Lower leg skin (tissue), 4 donors: ENCODE data around the gene NOTCH1. TPM values are rescaled to one million over a fixed set of nuclear protein-coding genes. Genes with fewer than 3 reads are reported as not detected.

Experiments used
- DNase-seq, 2 donors: peaks; one replicate each; pipeline ENCODE4 v3.0.0-alpha.2; 2019; ENCODE audit warnings: low spot score in 2 of 2
- H3K4me3 ChIP-seq: fragments of 200-600 bp; sonication (generic); 2 replicates; pipeline ENCODE4 v1.5.1; 2017; ENCODE audit warnings: mild to moderate bottlenecking, low read depth; ENCODE audit not compliant: poor library complexity, severe bottlenecking
- POLR2A ChIP-seq, 2 donors: fragments of 450-650 bp; IDR thresholded peaks; one replicate each; pipeline ENCODE4 v1.6.1; 2016 to 2017; ENCODE audit warnings: antibody characterized with exemption in 2 of 2, mild to moderate bottlenecking in 1 of 2, moderate library complexity in 1 of 2
- WGBS, 2 donors: methylation state at CpG; one replicate each; pipeline ENCODE4 v1.1.5; 2018; 5-methylcytosine and 5-hydroxymethylcytosine counted together
- intact Hi-C: fragments of 100-400 bp; cut with DNase I; formaldehyde crosslinking; loops from one replicate; pipeline ENCODE4 v1.15.0; 2023; ENCODE audit warnings: low total_unique reads
- total RNA-seq, 4 donors: library from RNA; depleted of rRNA; stranded (reverse); fragments of >200 nt; gene quantifications; one replicate each; pipeline ENCODE4 v1.1.0, GENCODE V29; 2016
- TF ChIP-seq, protein P1 (sequence below), 3 donors: fragments of 450-650 bp; IDR thresholded peaks; one replicate each; pipeline ENCODE4 v1.5.1; 2016; ENCODE audit warnings: antibody characterized with exemption in 3 of 3, mild to moderate bottlenecking in 3 of 3, moderate library complexity in 2 of 3

NOTCH1 gene
- total RNA-seq, 4 donors from 2014 or later, result 79.7 to 95.3 (median 82.8) TPM

DNA sequence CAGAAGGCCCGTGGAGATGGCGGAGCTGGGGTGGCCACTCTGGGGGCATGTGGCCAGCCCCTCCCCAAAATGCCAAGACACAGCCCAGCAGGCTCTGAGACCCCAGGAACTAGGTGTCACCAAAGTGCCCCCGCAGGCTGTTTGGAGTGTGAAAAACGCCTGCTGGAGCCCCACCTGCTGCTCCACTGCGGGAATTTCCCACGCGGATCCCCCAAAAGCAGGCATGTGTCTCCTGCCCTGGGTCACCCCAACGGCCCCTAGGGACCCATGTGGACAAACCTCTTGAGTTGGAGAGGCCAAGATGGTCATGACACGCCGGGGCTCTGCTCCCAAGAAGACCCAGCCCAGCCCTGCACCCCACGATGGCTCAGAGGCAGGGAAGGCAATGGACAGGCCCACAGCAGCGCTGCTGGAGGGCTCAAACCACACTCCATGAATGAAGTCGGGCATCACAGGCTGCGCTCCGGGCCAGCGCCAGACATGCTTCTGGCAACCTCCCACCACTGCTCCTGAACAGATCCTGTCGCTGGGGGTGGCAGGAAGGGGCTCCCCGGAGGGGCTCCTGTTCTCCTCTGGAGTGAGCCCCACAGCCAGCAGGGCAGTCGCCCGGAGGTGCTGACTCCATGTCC is 15.3 kb downstream of the NOTCH1 start:
- 63 to 71% methylated on average over 11 to 12 of the region's 20 CpGs for WGBS, 2 donors
- TF ChIP-seq, protein P1, sequence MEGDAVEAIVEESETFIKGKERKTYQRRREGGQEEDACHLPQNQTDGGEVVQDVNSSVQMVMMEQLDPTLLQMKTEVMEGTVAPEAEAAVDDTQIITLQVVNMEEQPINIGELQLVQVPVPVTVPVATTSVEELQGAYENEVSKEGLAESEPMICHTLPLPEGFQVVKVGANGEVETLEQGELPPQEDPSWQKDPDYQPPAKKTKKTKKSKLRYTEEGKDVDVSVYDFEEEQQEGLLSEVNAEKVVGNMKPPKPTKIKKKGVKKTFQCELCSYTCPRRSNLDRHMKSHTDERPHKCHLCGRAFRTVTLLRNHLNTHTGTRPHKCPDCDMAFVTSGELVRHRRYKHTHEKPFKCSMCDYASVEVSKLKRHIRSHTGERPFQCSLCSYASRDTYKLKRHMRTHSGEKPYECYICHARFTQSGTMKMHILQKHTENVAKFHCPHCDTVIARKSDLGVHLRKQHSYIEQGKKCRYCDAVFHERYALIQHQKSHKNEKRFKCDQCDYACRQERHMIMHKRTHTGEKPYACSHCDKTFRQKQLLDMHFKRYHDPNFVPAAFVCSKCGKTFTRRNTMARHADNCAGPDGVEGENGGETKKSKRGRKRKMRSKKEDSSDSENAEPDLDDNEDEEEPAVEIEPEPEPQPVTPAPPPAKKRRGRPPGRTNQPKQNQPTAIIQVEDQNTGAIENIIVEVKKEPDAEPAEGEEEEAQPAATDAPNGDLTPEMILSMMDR (IDR thresholded peaks at IDR 0.05), result no peak
- no peak for TF ChIP-seq POLR2A (IDR thresholded peaks at IDR 0.05)
- no peak overlapping the region for H3K4me3 ChIP-seq
- no peak for DNase-seq
- intact Hi-C loops, result no loop called here

DNA sequence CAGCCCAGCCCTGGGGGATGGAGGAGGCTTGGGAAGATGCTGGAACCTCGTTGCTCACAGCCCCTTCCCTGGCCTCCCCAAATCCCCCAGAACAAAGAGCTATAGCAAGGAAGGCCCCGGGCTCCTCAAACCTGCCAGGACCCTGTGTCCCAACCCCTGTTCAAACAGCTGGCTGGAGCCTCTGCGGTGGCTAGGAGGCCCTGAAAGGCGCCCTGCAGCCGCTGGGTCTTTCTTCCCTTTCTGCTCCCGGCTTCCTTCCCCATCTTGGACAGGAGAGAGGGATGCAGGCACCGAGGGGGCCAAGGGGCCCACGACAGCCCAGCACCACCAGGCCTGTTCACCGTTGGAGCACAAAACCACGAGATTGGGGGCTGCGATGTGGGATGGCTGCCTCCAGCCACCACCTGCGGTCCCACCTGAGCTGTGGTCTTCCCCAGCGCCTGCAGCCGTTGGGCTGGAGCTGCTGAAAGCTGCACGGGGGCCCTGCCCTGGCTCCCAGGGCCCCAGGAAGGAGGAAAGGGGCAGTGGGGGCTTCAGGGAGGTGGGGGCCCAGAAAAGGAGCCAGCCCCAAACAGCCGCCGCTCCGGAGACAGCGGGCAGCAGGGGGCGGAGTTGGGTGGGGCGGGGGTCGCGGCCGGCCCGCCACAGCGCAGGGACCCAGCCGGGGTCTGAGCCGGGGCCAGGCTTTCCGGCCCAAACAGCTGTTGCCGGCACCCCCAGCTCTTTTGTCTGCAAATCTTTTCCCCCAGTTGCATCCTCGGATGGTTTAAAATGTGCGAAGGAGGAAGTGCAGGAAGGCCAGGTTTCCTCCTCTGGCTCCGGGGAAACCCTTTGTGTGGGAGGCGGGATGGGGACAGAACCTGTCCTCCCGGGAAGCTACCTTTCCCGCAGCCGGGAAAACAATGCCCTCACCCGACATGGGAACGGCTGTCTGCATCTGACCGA is 16.1 kb downstream of the NOTCH1 start:
- WGBS, 2 donors, result 64 to 74% methylated on average over 24 to 40 of the region's 40 CpGs
- no peak for TF ChIP-seq POLR2A (IDR thresholded peaks at IDR 0.05)
- TF ChIP-seq, protein P1 (IDR thresholded peaks at IDR 0.05), result no peak
- DNase-seq, result no peak
- H3K4me3 ChIP-seq, result no peak overlapping the region
- intact Hi-C loops, result no loop called here

DNA sequence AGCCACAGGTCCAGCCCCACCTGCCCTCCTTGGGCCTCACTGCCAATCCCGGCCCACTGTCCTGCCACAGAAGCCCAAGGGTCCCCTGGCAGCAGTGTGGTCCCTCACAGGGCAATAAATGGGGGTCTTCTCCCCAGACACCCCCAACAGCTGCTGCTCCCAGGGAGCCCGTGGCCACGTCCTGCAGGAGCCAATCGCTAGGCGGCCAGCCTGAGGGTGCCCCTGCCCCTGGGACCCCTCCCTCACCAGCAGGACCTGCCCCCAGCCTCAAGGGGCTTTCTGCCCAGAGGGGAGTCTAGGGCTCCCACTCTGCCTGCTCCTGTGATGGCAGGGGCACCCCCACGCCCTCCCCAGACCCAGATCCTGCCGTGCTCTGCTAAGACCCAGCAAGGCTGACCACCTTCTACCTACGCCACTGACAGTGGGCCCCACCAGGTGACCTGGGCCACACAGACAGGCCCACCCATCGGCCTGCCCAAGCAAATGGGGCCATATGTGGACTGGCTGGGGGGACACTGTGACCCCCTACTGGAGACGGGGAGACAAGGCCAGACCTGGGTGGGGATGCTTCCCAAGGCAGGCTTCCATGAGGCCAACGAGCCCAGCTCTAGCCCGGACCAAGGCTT is 17.0 kb downstream of the NOTCH1 start:
- no peak overlapping the region for H3K4me3 ChIP-seq
- no peak for DNase-seq
- 91 to 92% methylated on average over 9 to 12 of the region's 12 CpGs for WGBS, 2 donors
- intact Hi-C loops, result no loop called here
- TF ChIP-seq, protein P1 (IDR thresholded peaks at IDR 0.05), result no peak
- no peak for TF ChIP-seq POLR2A (IDR thresholded peaks at IDR 0.05)

DNA sequence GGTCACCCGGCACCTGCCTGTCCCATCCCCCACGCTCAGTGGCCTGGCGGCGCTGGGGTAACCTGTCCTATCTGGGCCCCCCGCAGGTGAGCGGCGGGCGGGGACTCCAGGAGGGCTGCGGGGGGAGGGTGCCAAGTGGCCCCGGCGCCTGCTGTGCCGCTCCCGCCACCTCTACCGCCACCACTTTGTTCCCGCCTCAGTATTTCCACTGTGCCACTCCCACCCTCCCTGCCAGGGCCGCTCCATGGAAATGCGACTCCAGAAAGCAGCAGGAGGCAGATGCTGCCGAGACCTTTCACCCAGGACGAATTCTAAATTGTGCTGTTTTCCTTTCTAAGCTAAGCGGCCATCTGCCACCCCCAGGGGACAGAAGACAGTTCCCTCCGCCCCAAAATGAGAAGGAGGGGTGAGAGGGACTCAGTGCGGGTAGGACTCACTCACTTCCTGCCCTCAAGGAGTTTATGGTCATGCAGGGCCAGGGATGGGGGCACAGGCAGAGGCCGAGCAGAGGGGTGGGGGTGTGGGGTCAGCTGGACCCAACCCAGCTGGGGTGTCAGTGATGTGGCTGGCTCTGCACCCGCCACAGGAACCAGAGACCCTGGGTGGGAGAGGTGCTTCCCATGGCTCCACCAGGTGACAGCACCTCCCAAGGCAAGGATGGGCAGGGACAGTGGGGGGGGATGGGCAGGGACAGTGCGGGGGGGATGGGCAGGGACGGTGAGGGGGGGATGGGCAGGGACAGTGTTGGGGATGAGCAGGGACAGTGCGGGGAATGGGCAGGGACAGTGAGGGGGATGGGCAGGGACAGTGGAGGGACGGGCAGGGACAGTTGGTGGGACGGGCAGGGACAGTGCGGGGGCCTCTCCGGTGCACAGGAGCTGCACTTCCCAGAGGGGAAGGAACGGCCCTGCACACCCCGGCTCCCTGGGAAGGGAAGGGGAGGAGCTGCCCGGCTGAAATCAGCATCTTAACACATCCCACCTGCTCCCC is 17.8 kb downstream of the NOTCH1 start:
- no peak overlapping the region for H3K4me3 ChIP-seq
- WGBS, 2 donors, result 70 to 72% methylated on average over 33 to 34 of the region's 34 CpGs
- no peak for TF ChIP-seq POLR2A (IDR thresholded peaks at IDR 0.05)
- TF ChIP-seq, protein P1 (IDR thresholded peaks at IDR 0.05), result no peak
- intact Hi-C loops, result no loop called here
- no peak for DNase-seq

DNA sequence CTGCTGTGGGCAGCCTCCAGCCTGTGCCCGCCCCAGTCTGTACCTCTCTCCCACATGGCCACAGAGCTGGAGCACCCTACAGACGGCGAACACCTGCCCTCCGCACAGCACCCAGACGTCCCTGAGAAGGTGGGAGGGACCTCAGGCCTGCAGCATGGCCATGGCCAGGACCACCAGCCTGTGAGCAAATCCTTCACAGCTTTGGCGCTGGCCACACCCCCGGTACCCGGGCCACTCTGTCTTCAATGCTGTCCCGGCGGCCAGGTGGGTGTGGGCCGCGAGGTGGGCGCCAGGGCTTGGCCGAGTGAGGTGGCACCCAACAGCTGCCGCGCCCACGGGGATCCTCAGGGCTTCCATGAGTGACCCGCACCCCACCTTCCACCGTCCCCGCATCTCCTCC is 18.7 kb downstream of the NOTCH1 start:
- no peak for DNase-seq
- no peak overlapping the region for H3K4me3 ChIP-seq
- intact Hi-C loops, result no loop called here
- WGBS, 2 donors, result 87 to 90% methylated on average over 12 to 20 of the region's 20 CpGs
- TF ChIP-seq POLR2A (IDR thresholded peaks at IDR 0.05), result no peak
- TF ChIP-seq, protein P1 (IDR thresholded peaks at IDR 0.05), result no peak
